ENCODE results near the gene SGCD.

- TF ChIP-seq, protein P1, sequence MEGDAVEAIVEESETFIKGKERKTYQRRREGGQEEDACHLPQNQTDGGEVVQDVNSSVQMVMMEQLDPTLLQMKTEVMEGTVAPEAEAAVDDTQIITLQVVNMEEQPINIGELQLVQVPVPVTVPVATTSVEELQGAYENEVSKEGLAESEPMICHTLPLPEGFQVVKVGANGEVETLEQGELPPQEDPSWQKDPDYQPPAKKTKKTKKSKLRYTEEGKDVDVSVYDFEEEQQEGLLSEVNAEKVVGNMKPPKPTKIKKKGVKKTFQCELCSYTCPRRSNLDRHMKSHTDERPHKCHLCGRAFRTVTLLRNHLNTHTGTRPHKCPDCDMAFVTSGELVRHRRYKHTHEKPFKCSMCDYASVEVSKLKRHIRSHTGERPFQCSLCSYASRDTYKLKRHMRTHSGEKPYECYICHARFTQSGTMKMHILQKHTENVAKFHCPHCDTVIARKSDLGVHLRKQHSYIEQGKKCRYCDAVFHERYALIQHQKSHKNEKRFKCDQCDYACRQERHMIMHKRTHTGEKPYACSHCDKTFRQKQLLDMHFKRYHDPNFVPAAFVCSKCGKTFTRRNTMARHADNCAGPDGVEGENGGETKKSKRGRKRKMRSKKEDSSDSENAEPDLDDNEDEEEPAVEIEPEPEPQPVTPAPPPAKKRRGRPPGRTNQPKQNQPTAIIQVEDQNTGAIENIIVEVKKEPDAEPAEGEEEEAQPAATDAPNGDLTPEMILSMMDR (IDR thresholded peaks at IDR 0.05) = no peak
- no peak for TF ChIP-seq POLR2A (IDR thresholded peaks at IDR 0.05)
These were observed 105.2 kb downstream of the SGCD start for GRCh38 chr5:156431956-156432829.
